ENCODE results near the gene RUNX1. TPM values are rescaled to one million over a fixed set of nuclear protein-coding genes. Genes with fewer than 3 reads are reported as not detected.

The RUNX1 gene
- total and polyA plus RNA-seq, 3 experiments from 2014 or later: 22.0 to 41.5 (median 40.3) TPM

DNA sequence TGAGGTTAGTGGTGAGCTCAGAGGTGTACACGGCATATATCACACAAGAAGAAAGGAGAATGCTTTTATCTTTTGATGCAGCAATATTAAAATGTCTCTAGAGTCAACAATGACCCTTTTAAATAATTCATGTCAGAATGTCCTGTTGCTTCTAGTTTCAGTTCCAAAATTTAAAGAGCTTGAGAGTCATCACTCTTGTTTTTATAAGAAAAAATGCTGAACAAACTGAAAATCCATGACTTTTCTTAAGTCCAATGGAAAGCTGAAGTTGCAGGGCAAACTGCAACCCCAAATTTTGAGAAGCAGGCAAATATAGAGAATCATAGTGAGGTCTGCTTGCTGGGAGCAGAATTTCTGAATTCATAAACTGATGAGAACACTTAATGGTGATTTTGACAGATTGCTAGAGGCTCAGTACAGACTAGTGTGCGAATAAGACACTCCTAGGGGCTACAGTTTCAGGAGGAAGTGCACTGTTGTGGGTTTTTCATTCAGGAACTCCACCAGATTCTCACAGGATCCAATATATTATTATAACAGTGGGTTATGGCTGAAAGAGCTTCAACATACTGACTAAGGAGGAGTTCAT lies 245.2 kb downstream of the RUNX1 start:
- Mint-ChIP-seq H3K4me3 (no peak overlapping the region), H3K27me3 (no peaks in the 10 kb centered on the region), H3K9me3 (peaks cover 0 to 4% (median 0%) of the 10 kb centered on the region in 5 donors), H3K27ac (peak overlapping the region in 7 of 8 donors; percentile 29 to 79 (median 57)), H3K4me1 (peaks cover 52 to 72% (median 71%) of the 10 kb centered on the region in 3 donors), H3K36me3 (peaks cover 0 to 46% (median 9%) of the 10 kb centered on the region in 3 donors)
- Histone ChIP-seq H3K9me3 (ENCODE audit: low read length) (no peaks in the 10 kb centered on the region), H3K27ac (ENCODE audit: low read depth, low read length) (no peak overlapping the region), H3K27me3 (ENCODE audit: insufficient read depth, low read length, poor library complexity, severe bottlenecking) (no peaks in the 10 kb centered on the region), H3K4me3 (ENCODE audit: low read length) (no peak overlapping the region), H3K36me3 (ENCODE audit: insufficient read depth, low read length) (peaks cover 12% of the 10 kb centered on the region), H3K4me1 (ENCODE audit: insufficient read depth, low read length) (peaks cover 18% of the 10 kb centered on the region)
- POLR2A ChIA-PET: no interaction called here
- no peak for DNase-seq
- CTCF ChIA-PET: interaction anchor here (1.1 to 1.9 kb wide), 2 partner anchors 84 to 596 kb away, joined by 3 to 4 read pairs; no protein-coding TSS in a partner anchor

DNA sequence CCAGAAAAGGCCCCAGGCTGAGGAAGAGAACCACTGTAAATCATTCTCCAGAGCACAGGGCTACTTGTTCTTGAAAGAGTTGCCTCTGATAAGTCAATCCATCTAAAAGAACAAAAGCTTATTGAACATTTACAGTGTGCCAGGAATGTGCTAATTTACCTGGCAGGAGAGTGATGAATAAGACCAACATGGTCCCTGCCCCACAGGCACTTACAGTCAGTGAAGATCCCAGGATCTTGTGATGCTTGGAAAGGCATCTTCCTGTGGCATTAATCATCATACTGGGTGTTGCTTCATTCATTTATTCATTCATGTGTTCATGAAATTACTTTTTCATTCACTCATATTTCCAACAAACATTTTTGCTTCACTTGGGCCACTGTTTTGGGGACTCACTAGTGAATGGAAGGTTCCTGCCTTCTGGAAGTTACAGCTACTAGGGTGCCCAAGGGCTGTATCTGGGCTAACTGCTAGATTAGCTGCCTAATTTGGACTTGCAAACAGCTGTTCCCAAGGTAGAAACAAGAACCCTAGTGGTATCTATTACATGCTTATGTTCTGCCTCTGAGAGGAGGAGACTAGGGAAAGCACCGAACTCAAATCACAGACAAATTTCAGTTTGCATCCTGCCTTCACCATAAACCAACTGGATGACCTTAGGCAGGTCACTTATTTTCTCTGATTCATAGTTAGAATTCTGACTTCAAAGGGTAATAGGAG lies 246.8 kb downstream of the RUNX1 start:
- Mint-ChIP-seq H3K4me1 (peaks cover 37 to 57% (median 56%) of the 10 kb centered on the region in 3 donors), H3K9me3 (peaks cover 0 to 4% (median 0%) of the 10 kb centered on the region in 5 donors), H3K36me3 (peaks cover 0 to 58% (median 15%) of the 10 kb centered on the region in 3 donors), H3K27me3 (no peaks in the 10 kb centered on the region), H3K4me3 (no peak overlapping the region), H3K27ac (peak overlapping the region; percentile 29 to 86 (median 58))
- ChIA-PET POLR2A (no interaction called here), CTCF (interaction anchor here (1.7 to 1.9 kb wide), 2 partner anchors 85 to 598 kb away, joined by 4 read pairs; no protein-coding TSS in a partner anchor)
- Histone ChIP-seq H3K36me3 (ENCODE audit: insufficient read depth, low read length) (peaks cover 26% of the 10 kb centered on the region), H3K27ac (ENCODE audit: low read depth, low read length) (no peak overlapping the region), H3K27me3 (ENCODE audit: insufficient read depth, low read length, poor library complexity, severe bottlenecking) (no peaks in the 10 kb centered on the region), H3K9me3 (ENCODE audit: low read length) (no peaks in the 10 kb centered on the region), H3K4me3 (ENCODE audit: low read length) (no peak overlapping the region), H3K4me1 (ENCODE audit: insufficient read depth, low read length) (peaks cover 3% of the 10 kb centered on the region)
- DNase-seq: no peak

DNA sequence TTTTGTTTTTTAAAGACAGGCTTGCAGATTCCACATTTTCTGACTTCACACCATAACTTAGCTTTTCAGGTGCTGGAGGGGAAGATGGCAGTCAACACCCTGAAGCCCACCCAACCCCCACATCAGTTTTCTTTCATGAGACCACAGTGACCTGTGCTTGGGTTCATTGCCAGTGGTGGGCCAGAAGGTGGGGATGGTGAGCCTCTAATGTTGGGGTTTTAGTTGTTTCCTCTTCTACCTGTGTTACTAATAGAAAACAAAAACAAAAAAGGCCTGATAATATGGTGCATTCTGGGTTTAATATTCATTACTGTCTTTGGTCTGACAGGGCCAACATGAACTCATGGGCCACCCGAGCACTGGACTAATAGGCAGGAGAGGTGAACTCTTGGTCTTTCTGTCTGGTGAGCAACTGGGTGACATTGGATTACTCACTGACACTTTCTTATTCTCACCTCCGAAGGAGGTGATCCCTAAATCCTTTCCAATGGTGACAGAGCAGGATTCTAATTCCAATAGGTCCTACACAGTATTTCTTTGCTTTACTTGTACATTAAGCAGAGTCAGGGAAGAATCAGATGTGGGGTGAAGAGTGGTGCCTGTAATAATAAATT lies 247.5 kb downstream of the RUNX1 start:
- no peaks in the 10 kb centered on the region for H3K27me3 Mint-ChIP-seq
- no peaks in the 10 kb centered on the region for H3K9me3 ChIP-seq (ENCODE audit: low read length)
- H3K27ac ChIP-seq (ENCODE audit: low read depth, low read length): no peak overlapping the region
- H3K4me3 Mint-ChIP-seq: peak overlapping the region in 1 of 7 donors; percentile 16
- POLR2A ChIA-PET: interaction anchor here (0.6 kb wide), 1 partner anchor 136 kb away, joined by 4 read pairs; no protein-coding TSS in a partner anchor
- H3K27me3 ChIP-seq (ENCODE audit: insufficient read depth, low read length, poor library complexity, severe bottlenecking): no peaks in the 10 kb centered on the region
- H3K4me1 Mint-ChIP-seq: peaks cover 32 to 50% (median 48%) of the 10 kb centered on the region in 3 donors
- CTCF ChIA-PET: interaction anchor here (1.6 to 1.7 kb wide), 2 partner anchors 88 to 599 kb away, joined by 4 read pairs; no protein-coding TSS in a partner anchor
- H3K4me1 ChIP-seq (ENCODE audit: insufficient read depth, low read length): no peaks in the 10 kb centered on the region
- peak in 1 of 5 donors; percentile 16 for DNase-seq
- H3K4me3 ChIP-seq (ENCODE audit: low read length): no peak overlapping the region
- peak overlapping the region; percentile 19 to 86 (median 60) for H3K27ac Mint-ChIP-seq
- peaks cover 0 to 1% (median 0%) of the 10 kb centered on the region in 5 donors for H3K9me3 Mint-ChIP-seq
- peaks cover 33% of the 10 kb centered on the region for H3K36me3 ChIP-seq (ENCODE audit: insufficient read depth, low read length)
- H3K36me3 Mint-ChIP-seq: peaks cover 0 to 63% (median 16%) of the 10 kb centered on the region in 3 donors

DNA sequence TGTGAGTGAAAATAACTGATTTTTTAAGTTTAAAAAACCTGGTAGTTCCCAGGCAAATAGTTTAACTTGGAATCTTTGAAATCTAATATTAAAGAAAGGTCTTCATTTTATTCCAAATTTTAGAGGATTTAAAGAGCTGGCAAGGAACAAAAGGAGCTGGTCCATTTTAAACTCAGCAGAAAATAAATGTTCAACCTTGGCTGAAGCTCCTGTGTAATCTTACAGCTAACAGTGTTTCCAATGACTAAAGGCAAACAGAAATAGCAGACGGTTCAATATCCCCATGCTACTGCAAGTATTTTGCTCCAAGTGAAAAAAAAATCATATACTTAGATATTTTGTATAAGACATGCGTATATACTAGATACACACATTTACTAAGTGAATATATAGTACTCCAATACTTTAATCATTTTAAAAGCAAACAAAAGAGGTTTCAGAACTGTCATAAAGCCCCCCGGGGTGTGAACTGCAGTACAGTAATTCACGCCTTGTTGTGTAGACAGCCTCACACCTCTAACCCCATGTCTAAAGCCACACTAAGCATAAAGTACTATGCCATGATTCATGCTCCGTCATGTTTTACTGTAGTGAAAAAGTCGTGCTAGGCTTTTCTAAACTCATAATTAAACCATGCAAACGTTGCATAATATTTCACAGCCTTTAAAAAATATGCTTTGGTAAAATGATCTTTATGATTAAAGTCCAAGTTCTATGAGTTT lies 248.1 kb downstream of the RUNX1 start:
- H3K36me3 ChIP-seq (ENCODE audit: insufficient read depth, low read length): peaks cover 40% of the 10 kb centered on the region
- Mint-ChIP-seq H3K27me3 (no peaks in the 10 kb centered on the region), H3K4me1 (peaks cover 26 to 44% (median 42%) of the 10 kb centered on the region in 3 donors), H3K4me3 (no peak overlapping the region), H3K27ac (peak overlapping the region in 7 of 8 donors; percentile 29 to 86 (median 69)), H3K36me3 (peaks cover 0 to 67% (median 18%) of the 10 kb centered on the region in 3 donors), H3K9me3 (no peaks in the 10 kb centered on the region)
- ChIA-PET CTCF (interaction anchor here (1.6 to 1.7 kb wide), 3 partner anchors 89 to 611 kb away, joined by 4 read pairs; no protein-coding TSS in a partner anchor), POLR2A (interaction anchor here (0.6 kb wide), 1 partner anchor 136 kb away, joined by 4 read pairs; no protein-coding TSS in a partner anchor)
- H3K4me3 ChIP-seq (ENCODE audit: low read length): no peak overlapping the region
- DNase-seq: peak in 1 of 5 donors; percentile 18
- no peaks in the 10 kb centered on the region for H3K4me1 ChIP-seq (ENCODE audit: insufficient read depth, low read length)
- H3K27ac ChIP-seq (ENCODE audit: low read depth, low read length): no peak overlapping the region
- H3K9me3 ChIP-seq (ENCODE audit: low read length): no peaks in the 10 kb centered on the region
- H3K27me3 ChIP-seq (ENCODE audit: insufficient read depth, low read length, poor library complexity, severe bottlenecking): no peaks in the 10 kb centered on the region

DNA sequence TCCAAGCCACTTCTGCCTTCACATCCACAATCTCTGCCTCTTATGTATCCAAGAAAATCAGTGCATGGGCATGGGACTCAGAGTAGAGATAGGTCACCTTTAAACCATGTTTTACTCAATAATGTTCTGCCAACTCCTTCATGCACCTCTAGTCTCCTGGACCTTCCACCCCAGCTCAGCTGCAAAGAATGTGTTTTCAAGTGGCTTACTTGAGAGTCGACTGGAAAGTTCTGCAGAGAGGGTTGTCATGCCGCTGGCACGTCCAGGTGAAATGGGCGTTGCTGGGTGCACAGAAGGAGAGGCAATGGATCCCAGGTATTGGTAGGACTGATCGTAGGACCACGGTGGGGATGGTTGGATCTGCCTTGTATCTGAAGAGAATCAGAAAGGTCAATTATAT lies 250.0 kb downstream of the RUNX1 start:
- Histone ChIP-seq H3K9me3 (ENCODE audit: low read length) (no peaks in the 10 kb centered on the region), H3K27me3 (ENCODE audit: insufficient read depth, low read length, poor library complexity, severe bottlenecking) (no peaks in the 10 kb centered on the region), H3K36me3 (ENCODE audit: insufficient read depth, low read length) (peaks cover 54% of the 10 kb centered on the region), H3K27ac (ENCODE audit: low read depth, low read length) (no peak overlapping the region), H3K4me1 (ENCODE audit: insufficient read depth, low read length) (no peaks in the 10 kb centered on the region), H3K4me3 (ENCODE audit: low read length) (no peak overlapping the region)
- Mint-ChIP-seq H3K27me3 (no peaks in the 10 kb centered on the region), H3K4me1 (peaks cover 12 to 26% (median 23%) of the 10 kb centered on the region in 3 donors), H3K9me3 (no peaks in the 10 kb centered on the region), H3K27ac (peak overlapping the region in 3 of 8 donors; percentile 36 to 48 (median 48)), H3K36me3 (peaks cover 0 to 77% (median 14%) of the 10 kb centered on the region in 3 donors), H3K4me3 (no peak overlapping the region)
- POLR2A ChIA-PET: no interaction called here
- DNase-seq: no peak
- CTCF ChIA-PET: no interaction called here

DNA sequence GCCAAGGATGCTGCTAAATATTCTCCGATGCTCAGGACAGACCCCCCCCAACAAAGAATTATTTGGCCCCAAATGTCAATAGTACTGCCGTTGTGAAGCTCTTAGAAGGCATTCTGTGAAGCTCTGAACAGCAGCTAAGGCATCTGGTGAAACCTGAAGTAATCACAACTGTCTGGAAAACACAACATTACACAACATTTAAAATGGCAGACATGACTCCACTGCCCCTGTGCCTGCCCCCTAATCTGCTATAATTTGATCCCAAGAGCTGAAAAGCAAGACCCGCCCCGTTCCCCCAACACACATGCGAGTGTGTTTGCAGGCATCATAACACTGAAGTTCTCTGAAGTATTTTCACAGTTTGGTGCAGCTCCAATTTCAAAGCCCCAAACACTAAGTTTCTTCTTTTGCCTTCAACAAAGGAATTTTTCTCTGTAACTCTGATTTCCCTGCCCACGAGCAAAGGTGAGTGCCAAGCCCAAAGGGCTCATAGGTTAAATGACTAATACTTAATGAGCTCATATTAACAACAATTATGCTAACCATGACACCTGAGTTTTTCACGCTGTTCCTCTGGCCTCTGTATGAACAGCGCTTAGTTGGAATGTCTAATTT lies 251.1 kb downstream of the RUNX1 start:
- H3K27me3 ChIP-seq (ENCODE audit: insufficient read depth, low read length, poor library complexity, severe bottlenecking): no peaks in the 10 kb centered on the region
- H3K36me3 Mint-ChIP-seq: peaks cover 0 to 79% (median 14%) of the 10 kb centered on the region in 3 donors
- peaks cover 11 to 20% (median 20%) of the 10 kb centered on the region in 3 donors for H3K4me1 Mint-ChIP-seq
- H3K4me3 Mint-ChIP-seq: no peak overlapping the region
- no peaks in the 10 kb centered on the region for H3K4me1 ChIP-seq (ENCODE audit: insufficient read depth, low read length)
- no peaks in the 10 kb centered on the region for H3K27me3 Mint-ChIP-seq
- H3K27ac Mint-ChIP-seq: peak overlapping the region in 4 of 8 donors; percentile 10 to 65 (median 18)
- ChIA-PET POLR2A (no interaction called here), CTCF (interaction anchor here (1.4 kb wide), 1 partner anchor 9 kb away, joined by 3 read pairs; no protein-coding TSS in a partner anchor)
- H3K27ac ChIP-seq (ENCODE audit: low read depth, low read length): no peak overlapping the region
- H3K4me3 ChIP-seq (ENCODE audit: low read length): no peak overlapping the region
- no peaks in the 10 kb centered on the region for H3K9me3 Mint-ChIP-seq
- H3K9me3 ChIP-seq (ENCODE audit: low read length): no peaks in the 10 kb centered on the region
- H3K36me3 ChIP-seq (ENCODE audit: insufficient read depth, low read length): peaks cover 54% of the 10 kb centered on the region
- DNase-seq: no peak

DNA sequence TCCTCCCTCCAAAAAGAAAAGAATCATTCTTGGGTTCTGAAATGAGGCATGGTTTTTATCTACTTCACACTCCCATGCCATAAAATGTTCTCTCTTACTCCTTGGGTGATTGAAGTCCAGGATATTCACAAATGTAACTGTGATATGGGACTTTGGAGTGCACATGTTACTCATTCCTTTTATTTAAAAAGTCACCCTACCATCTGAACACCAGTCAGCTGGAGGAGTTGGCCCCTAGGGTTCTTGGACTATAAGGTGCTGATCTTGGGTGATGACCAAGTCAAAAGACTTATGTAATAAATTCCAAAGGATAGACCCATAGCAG lies 251.9 kb downstream of the RUNX1 start:
- CTCF ChIA-PET: no interaction called here
- no peak for DNase-seq
- Mint-ChIP-seq H3K4me1 (peaks cover 6 to 12% (median 11%) of the 10 kb centered on the region in 3 donors), H3K27me3 (no peaks in the 10 kb centered on the region), H3K27ac (peak overlapping the region in 6 of 8 donors; percentile 20 to 72 (median 37)), H3K9me3 (no peaks in the 10 kb centered on the region), H3K36me3 (peaks cover 0 to 80% (median 19%) of the 10 kb centered on the region in 3 donors), H3K4me3 (no peak overlapping the region)
- H3K9me3 ChIP-seq (ENCODE audit: low read length): no peaks in the 10 kb centered on the region
- H3K36me3 ChIP-seq (ENCODE audit: insufficient read depth, low read length): peaks cover 59% of the 10 kb centered on the region
- H3K27me3 ChIP-seq (ENCODE audit: insufficient read depth, low read length, poor library complexity, severe bottlenecking): no peaks in the 10 kb centered on the region
- H3K27ac ChIP-seq (ENCODE audit: low read depth, low read length): no peak overlapping the region
- POLR2A ChIA-PET: no interaction called here
- H3K4me1 ChIP-seq (ENCODE audit: insufficient read depth, low read length): no peaks in the 10 kb centered on the region
- H3K4me3 ChIP-seq (ENCODE audit: low read length): no peak overlapping the region
